ENCODE results near the gene SLC25A21.
"Not testable (repeated sequence)": the region's sequence is repeated elsewhere in the genome, so short reads cannot be mapped to it uniquely, and the experiment has no call there.

Gene SLC25A21

GRCh38 chr14:36986407-36986806 is 186.0 kb downstream of the SLC25A21 start:
- no peak for DNase-seq (ENCODE audit: low spot score)

DNA sequence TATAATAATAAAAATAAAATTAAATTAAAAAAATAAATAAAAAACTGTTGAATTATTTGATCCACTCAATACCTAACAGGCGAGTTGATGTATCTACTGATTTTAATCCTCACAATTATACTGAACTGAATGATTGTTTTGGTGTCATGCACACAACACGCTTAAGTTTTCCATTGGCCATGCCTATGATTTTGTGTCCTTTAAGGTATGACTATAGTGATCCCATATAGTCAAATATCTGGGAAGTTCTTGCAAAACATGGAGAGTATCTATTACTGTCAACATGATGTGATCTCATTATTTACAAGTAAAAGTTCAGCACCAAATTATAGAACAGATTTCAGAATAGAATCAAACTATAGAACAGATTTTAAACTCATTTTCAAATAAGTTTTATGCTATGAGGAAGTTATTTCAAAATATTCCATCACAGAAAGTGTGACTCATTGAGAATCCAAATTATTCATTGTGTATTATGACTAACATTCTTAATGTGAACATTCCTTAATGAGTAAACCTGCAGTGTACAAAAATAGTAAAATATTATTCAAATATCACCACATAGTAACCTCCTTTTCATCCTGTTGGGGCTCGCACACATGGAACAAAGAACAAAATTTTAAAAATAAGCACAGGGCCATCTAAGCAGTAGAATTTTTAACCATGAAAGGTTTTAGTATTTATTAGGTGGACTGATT is 190.4 kb downstream of the SLC25A21 start:
- no peak for DNase-seq (ENCODE audit: low spot score)

DNA sequence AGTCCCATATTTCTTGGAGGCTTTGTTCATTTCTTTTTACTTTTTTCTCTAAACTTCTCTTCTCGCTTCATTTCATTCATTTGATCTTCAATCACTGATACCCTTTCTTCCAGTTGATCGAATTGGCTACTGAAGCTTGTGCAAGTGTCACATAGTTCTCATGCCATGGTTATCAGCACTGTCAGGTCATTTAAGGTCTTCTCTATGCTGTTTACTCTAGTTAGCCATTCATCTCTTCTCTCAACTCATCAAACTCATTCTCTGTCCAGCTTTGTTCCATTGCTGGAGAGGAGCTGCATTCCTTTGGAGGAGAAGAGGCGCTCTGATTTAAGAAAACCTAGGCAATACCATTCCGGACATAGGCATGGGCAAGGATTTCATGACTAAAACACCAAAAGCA is 192.0 kb downstream of the SLC25A21 start:
- DNase-seq (ENCODE audit: low spot score): not testable (repeated sequence)

DNA sequence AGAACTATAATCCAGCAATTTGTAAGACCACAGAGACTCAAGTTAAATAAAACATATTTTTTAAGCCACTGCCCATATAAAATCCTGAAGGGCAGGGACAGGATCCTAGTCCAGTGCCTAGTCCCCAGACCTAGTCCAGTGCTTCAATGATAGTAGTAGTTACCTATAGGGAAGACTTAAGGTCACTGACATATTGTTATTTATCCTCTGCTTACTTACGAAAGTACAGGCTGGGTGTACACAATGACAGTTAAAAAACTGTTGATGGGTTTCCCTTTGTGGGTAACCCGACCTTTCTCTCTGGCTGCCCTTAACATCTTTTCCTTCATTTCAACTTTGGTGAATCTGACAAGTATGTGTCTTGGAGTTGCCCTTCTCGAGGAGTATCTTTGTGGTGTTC is 192.5 kb downstream of the SLC25A21 start:
- DNase-seq (ENCODE audit: low spot score): no peak

DNA sequence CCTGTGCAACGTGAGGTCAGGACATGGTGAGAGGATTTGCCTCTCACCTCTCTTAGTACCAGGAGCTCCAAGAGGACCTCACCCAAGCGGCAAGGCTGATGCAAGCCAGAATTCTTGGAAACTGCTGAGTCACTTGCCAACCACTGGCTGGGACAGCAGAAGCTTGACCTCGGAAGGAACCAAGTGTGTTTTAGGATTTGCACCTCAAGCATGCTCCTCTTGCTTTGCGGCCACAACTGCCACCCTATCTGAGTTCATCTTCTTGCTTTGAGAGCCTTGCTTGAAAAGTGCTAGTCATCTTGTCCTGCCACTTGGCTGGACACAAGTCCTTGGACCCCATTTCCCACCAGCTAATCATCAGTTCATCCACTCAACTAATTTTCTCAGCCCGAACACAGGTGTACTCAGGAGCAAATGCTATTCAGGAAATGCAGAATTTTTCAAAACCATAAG is 195.8 kb downstream of the SLC25A21 start:
- DNase-seq (ENCODE audit: low spot score): no peak

- no peak for DNase-seq (ENCODE audit: low spot score)
Observed at GRCh38 chr14:36975834-36976233, 196.6 kb downstream of the SLC25A21 start.

DNA sequence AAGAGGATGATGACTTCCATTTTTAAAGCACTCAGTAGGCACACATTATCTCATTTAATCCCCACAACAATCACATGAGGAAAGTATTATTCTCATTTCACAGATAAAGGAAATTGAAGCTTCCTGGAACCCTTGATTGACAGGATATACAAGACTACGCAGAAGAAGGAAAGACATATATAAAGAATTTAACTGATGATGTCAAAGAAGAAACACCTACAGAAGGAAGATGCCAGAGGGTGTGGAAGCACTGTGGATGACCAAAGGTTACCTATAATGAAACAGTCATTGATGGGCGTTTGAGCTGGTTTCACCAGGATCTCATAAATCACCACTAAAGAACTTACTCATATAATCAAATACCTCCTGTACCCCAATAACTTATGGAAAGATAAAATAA is 197.4 kb downstream of the SLC25A21 start:
- DNase-seq (ENCODE audit: low spot score): no peak

DNA sequence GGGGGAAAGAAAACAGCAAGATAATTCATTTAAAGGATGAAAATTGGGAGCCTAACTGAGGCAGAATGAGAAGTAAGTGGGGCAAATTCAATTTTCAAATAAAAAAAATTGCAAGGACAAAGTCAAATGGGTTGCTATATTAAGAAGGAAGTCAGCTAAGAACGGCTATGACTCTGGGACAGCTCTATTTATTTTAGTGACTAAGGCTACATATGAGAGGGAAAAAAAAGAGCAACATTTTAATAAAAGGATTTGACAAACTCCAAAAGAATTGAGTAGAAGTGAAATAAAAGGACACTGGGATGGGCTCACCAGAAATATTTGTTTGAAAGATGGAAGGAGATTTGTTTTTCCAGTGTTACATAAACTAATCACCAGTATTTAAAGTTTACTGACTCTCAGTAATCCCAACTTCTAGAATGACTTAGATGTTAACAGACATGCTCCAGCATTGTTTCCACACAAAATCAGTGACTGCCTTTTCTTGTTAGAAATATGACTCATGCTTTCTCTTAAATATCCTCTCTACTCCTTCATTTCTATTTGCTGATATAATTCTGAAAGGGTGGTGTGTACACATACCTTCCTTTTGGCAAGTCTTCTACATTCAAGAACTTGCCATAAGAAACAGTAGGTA is 198.5 kb downstream of the SLC25A21 start:
- no peak for DNase-seq (ENCODE audit: low spot score)

DNA sequence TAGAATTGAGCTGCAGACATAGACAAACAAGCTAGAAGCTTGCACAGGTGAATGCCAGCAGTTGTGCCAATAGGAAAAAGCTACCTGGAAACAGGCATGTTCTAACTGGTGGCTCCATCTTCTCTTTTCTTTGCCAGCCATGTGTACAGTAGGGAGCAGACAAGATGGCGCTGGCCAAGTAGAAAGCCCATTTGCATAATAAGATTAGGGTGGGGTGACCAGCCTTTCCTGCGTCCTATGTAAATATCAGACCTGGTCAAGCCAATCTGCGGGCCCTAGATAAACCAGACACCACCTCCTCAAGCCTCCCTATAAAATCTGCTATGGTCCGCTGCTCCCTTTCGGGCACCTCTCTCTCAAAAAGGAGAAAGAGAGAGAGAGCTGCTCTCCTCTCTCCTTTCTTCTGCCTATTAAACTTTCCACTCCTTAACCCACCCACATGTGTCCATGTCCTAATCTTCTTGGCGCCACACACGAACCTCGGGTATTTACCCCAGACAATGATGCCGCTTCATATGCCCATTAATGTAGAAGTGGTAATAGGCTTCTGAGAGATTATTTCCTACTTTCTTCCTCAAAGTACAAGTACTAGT is 201.0 kb downstream of the SLC25A21 start:
- DNase-seq (ENCODE audit: low spot score): no peak

- no peak for DNase-seq (ENCODE audit: low spot score)
Observed at GRCh38 chr14:36967892-36968555, 204.4 kb downstream of the SLC25A21 start.

GRCh38 chr14:36955967-36956366 is 216.4 kb downstream of the SLC25A21 start:
- DNase-seq (ENCODE audit: low spot score): no peak

DNA sequence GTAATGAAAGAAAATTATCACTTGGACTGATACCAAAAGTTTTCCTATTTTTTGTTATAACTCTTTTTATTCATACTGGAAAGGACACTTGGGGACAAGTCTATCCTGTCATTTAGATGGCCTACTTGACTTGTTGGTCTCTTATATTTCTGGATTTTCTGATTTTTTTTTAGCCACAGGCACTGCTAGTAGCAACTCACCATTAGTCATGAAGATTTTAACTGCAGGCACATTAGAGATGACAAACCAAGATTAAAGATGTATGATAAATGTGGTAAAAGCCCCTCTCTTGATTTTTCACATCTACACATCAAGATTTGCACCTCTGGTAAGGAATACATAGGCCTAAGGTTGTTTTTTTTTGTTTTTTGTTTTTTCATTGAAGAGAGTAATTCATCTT is 217.0 kb downstream of the SLC25A21 start:
- no peak for DNase-seq (ENCODE audit: low spot score)

DNA sequence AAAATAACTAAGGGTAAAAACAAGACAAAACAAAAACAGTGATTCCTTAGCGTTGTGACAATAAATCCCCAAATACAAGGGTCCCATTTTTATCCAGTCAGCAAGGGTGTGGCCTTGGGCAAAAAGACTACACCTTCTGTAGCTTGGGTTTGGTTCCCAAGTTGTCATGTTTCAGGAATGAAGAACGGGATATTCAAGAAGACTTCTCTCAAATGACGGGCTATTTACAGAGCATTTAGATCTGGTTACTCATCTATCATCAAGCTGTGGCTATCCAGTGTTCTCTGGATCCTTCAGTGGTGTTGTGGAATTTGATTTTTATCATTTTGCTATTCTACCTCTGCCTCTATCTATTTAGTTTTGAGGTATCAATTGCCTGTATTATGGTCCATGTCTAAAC is 219.7 kb downstream of the SLC25A21 start:
- DNase-seq (ENCODE audit: low spot score): no peak

DNA sequence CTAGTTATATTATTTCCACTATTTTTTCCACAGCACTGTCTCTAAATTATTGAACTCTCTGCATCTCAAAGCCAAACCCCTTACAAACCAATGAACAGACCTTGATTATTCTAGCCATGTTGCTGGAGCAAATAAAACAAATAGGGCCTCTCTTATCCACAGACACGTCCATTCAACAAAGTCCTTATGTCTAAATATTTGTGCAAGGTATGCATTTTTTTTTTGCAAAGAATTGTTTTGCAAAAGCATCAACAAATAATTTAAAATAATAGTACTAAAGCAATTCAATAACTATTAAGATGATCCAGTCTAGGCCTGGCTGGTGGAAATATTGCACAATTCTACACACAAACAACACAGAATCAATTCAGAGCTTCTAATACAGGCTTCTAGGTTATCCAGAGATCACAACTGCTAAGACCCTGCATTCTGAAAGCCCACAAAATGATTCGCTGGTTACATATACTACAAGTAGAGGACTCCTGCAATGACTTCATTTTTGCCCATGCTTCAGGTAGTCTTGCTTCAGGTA is 221.0 kb downstream of the SLC25A21 start:
- DNase-seq (ENCODE audit: low spot score): no peak

- no peak for DNase-seq (ENCODE audit: low spot score)
Observed at GRCh38 chr14:36950812-36951211, 221.6 kb downstream of the SLC25A21 start.

DNA sequence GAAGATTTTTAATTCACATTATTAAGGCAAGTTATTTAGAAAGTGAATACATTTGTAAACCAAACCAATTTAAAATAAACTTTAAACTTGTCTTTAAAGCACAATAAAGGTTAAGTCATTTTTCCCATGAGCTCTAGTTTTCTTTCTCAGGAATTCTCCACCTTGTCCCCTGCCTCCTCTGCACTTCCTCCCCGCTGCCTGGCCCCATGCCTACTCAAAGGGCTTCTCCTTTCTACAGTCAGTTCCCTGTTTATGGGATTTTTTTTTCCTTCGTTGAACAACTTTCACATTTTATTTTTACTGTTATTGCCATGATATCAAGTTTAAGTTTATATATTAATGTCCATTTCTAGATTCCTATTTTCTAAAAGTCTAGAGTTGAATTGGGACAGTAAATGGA is 223.0 kb downstream of the SLC25A21 start:
- no peak for DNase-seq (ENCODE audit: low spot score)

GRCh38 chr14:36948157-36948859 is 224.1 kb downstream of the SLC25A21 start:
- no peak for DNase-seq (ENCODE audit: low spot score)

DNA sequence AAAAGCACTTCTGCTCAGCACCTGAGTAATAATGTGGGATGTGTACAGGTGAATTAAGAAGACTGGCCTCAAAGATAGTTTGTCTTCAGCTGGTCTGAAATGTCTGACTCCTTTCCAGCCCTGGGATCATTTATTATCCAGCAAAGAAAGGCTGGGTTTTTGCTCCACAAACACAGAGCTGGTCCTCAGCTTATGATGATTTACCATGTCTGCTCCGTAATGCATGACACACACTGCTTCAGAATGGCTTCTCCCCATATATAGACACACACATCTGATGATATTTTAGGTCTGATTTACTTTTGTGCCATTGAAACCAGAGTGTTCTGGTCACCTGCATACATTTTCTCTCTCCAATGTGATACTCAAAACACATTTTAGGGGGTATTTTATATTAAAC is 225.0 kb downstream of the SLC25A21 start:
- DNase-seq (ENCODE audit: low spot score): no peak

GRCh38 chr14:36946872-36947271 is 225.5 kb downstream of the SLC25A21 start:
- no peak for DNase-seq (ENCODE audit: low spot score)

- DNase-seq (ENCODE audit: low spot score): no peak
Observed at GRCh38 chr14:36944307-36945010, 227.9 kb downstream of the SLC25A21 start.

- no peak for DNase-seq (ENCODE audit: low spot score)
Observed at GRCh38 chr14:36942522-36943245, 229.7 kb downstream of the SLC25A21 start.

Data from cerebellar cortex (tissue), 1 donor.